B cell (primary cell): Measurements from ENCODE around the gene FGFRL1. TPM values are rescaled to one million over a fixed set of nuclear protein-coding genes. Genes with fewer than 3 reads are reported as not detected.

Source experiments
- ATAC-seq: fragments of 200-7000 bp; cut with Tn5 transposase; one replicate; pipeline ENCODE4 v1.10.0; 2021; ENCODE audit warnings: low read depth, mild to moderate bottlenecking, moderate number of reproducible peaks, moderate library complexity
- CTCF ChIA-PET: fragments of 350-600 bp; sonication (Branson Sonifier 250); formaldehyde crosslinking; loops from one replicate; lab custom pipeline; 2021; ENCODE audit warnings: antibody characterized with exemption, inconsistent platforms; lab: Charles Lee
- POLR2A ChIA-PET: fragments of 350-600 bp; sonication (Branson Sonifier 250); formaldehyde crosslinking; loops from one replicate; lab custom pipeline; 2021; ENCODE audit warnings: antibody characterized with exemption; lab: Charles Lee
- DNase-seq: peaks from one replicate; pipeline ENCODE4 v3.0.0; 2013
- H2AFZ ChIP-seq: 2 replicates; pipeline ENCODE4 v1.6.1; 2012; ENCODE audit warnings: mild to moderate bottlenecking, low read depth, low read length; ENCODE audit not compliant: insufficient read depth, poor library complexity, severe bottlenecking
- H3K27ac ChIP-seq, 2 donors: 1 replicate in 1 of 2; 2 replicates in 1 of 2; pipeline ENCODE4 v1.5.1; 2012 to 2013; ENCODE audit warnings: low read length in 2 of 2, mild to moderate bottlenecking in 2 of 2, moderate library complexity in 1 of 2
- H3K27me3 ChIP-seq, 4 experiments: fragments of 200-600 bp in 1 of 4; sonication (generic) in 1 of 4; replicated peaks in 1 of 4; 1 replicate in 2 of 4; 2 replicates in 2 of 4; pipeline versions ENCODE4 v1.6.1 to v1.7.0; 2013 to 2016; ENCODE audit warnings: low read length in 3 of 4, mild to moderate bottlenecking in 2 of 4, mixed read lengths in 1 of 4, moderate library complexity in 1 of 4; ENCODE audit not compliant: insufficient read depth in 4 of 4, control insufficient read depth in 3 of 4; ENCODE audit errors: control extremely low read depth in 1 of 4
- H3K36me3 ChIP-seq, 2 experiments: replicated peaks in 1 of 2; 1 replicate in 1 of 2; 2 replicates in 1 of 2; pipeline versions ENCODE4 v1.6.1 to v1.7.1; 2013; ENCODE audit warnings: low read length in 1 of 2; ENCODE audit not compliant: insufficient read depth in 2 of 2, control insufficient read depth in 1 of 2; ENCODE audit errors: control extremely low read depth in 1 of 2, extremely low read depth in 1 of 2
- H3K4me1 ChIP-seq, 2 donors: fragments of 200-600 bp in 1 of 2; sonication (generic) in 1 of 2; 1 replicate in 1 of 2; 2 replicates in 1 of 2; pipeline versions ENCODE4 v1.5.1 to v1.6.1; 2013 to 2017; ENCODE audit warnings: low read length in 2 of 2; ENCODE audit not compliant: control insufficient read depth in 2 of 2, insufficient read depth in 2 of 2
- H3K4me2 ChIP-seq: replicated peaks from 2 replicates; pipeline ENCODE3; 2012; ENCODE audit warnings: mild to moderate bottlenecking, low read depth, low read length; ENCODE audit not compliant: poor library complexity, severe bottlenecking
- H3K4me3 ChIP-seq, 5 experiments: fragments of 200-600 bp in 1 of 5; sonication (generic) in 1 of 5; 1 replicate in 3 of 5; 2 replicates in 2 of 5; pipeline versions ENCODE4 v1.5.1 to v1.7.0; 2011 to 2016; ENCODE audit warnings: low read length in 4 of 5, mild to moderate bottlenecking in 4 of 5, low read depth in 2 of 5, control low read depth in 1 of 5, moderate library complexity in 1 of 5; ENCODE audit not compliant: insufficient read depth in 1 of 5; ENCODE audit errors: control extremely low read depth in 1 of 5, extremely low read depth in 1 of 5
- H3K79me2 ChIP-seq: fragments of 200-600 bp; sonication (generic); one replicate; pipeline ENCODE4 v1.6.0; 2016; ENCODE audit warnings: low read length; ENCODE audit not compliant: control insufficient read depth, insufficient read depth
- H3K9ac ChIP-seq: fragments of 200-600 bp; sonication (generic); 2 replicates; pipeline ENCODE4 v1.6.1; 2017; ENCODE audit warnings: mild to moderate bottlenecking, low read length, moderate library complexity
- H3K9me3 ChIP-seq, 3 donors: one replicate each; pipeline versions ENCODE4 v1.6.1 to v1.7.1; 2013; ENCODE audit warnings: low read length in 2 of 3; ENCODE audit not compliant: control insufficient read depth in 2 of 3, insufficient read depth in 1 of 3; ENCODE audit errors: control extremely low read depth in 1 of 3
- H4K20me1 ChIP-seq: 2 replicates; pipeline ENCODE4 v1.6.0; 2012; ENCODE audit warnings: mild to moderate bottlenecking, low read length; ENCODE audit not compliant: insufficient read depth, control insufficient read depth, poor library complexity, severe bottlenecking
- H3K27ac Mint-ChIP-seq: one replicate; pipeline ENCODE4 v1.8.0; 2021; ENCODE audit warnings: mixed read lengths
- H3K27me3 Mint-ChIP-seq: one replicate; pipeline ENCODE4 v1.8.0; 2021; ENCODE audit warnings: mixed read lengths
- H3K4me1 Mint-ChIP-seq: one replicate; pipeline ENCODE4 v1.8.0; 2021; ENCODE audit warnings: mixed read lengths
- H3K4me3 Mint-ChIP-seq: one replicate; pipeline ENCODE4 v1.8.0; 2021; ENCODE audit warnings: mixed read lengths
- H3K9me3 Mint-ChIP-seq: one replicate; pipeline ENCODE4 v1.8.0; 2022; ENCODE audit warnings: mixed read lengths; ENCODE audit not compliant: insufficient read depth
- EZH2 ChIP-seq: IDR thresholded peaks from 2 replicates; pipeline ENCODE4 v1.6.1; 2012; ENCODE audit warnings: borderline replicate concordance, low read depth, mild to moderate bottlenecking, moderate library complexity, low read length; ENCODE audit not compliant: insufficient read depth, poor library complexity, severe bottlenecking
- WGBS: methylation state at CpG from one replicate; pipeline ENCODE4 v1.1.5; 2013; ENCODE audit warnings: missing lambda C conversion rate; ENCODE audit not compliant: insufficient coverage; 5-methylcytosine and 5-hydroxymethylcytosine counted together
- intact Hi-C: fragments of 100-400 bp; cut with micrococcal nuclease; formaldehyde crosslinking; loops from one replicate; pipeline ENCODE4 v1.10.0; 2022
- polyA plus RNA-seq: library from polyadenylated mRNA; depleted of rRNA; stranded (reverse); fragments of >200 nt; gene quantifications from 2 replicates; pipeline ENCODE4 v1.2.3, GENCODE V29; 2012
- total RNA-seq, 2 donors: library from RNA; stranded (reverse); fragments of 120-200 nt in 1 of 2; gene quantifications; 1 replicate in 1 of 2; 2 replicates in 1 of 2; pipeline versions ENCODE4 v1.2.3 to v1.2.4, GENCODE V29; 2013 to 2022
- TF ChIP-seq, protein P1 (sequence below): fragments of 200-600 bp; IDR thresholded peaks from one replicate; pipeline ENCODE4 v1.8.0; 2022; ENCODE audit warnings: antibody characterized with exemption, mild to moderate bottlenecking

FGFRL1 gene
- total and polyA plus RNA-seq, 2 donors (not counting 1 experiment from before 2014, with no cell fraction given) = 24.1 to 28.9 TPM

GRCh38 chr4:1012034-1012739 lies 761 bp downstream of the FGFRL1 start:
- peaks cover 0 to 2% (median 0%) of the 10 kb centered on the region in 3 donors for H3K9me3 ChIP-seq
- peaks cover 22% of the 10 kb centered on the region for H3K4me1 Mint-ChIP-seq
- no peak for TF ChIP-seq EZH2
- TF ChIP-seq, protein P1, sequence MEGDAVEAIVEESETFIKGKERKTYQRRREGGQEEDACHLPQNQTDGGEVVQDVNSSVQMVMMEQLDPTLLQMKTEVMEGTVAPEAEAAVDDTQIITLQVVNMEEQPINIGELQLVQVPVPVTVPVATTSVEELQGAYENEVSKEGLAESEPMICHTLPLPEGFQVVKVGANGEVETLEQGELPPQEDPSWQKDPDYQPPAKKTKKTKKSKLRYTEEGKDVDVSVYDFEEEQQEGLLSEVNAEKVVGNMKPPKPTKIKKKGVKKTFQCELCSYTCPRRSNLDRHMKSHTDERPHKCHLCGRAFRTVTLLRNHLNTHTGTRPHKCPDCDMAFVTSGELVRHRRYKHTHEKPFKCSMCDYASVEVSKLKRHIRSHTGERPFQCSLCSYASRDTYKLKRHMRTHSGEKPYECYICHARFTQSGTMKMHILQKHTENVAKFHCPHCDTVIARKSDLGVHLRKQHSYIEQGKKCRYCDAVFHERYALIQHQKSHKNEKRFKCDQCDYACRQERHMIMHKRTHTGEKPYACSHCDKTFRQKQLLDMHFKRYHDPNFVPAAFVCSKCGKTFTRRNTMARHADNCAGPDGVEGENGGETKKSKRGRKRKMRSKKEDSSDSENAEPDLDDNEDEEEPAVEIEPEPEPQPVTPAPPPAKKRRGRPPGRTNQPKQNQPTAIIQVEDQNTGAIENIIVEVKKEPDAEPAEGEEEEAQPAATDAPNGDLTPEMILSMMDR = no peak
- H3K9ac ChIP-seq = peak overlapping the region; percentile 63
- H3K27me3 Mint-ChIP-seq = peaks cover 19% of the 10 kb centered on the region
- WGBS = under 1% methylated on average over 58 of the region's 69 CpGs
- no peaks in the 10 kb centered on the region for H3K9me3 Mint-ChIP-seq
- no peaks in the 10 kb centered on the region for H3K36me3 ChIP-seq
- H2AFZ ChIP-seq = peak overlapping the region; percentile 69
- ChIA-PET POLR2A (no interaction called here), CTCF (no interaction called here)
- H4K20me1 ChIP-seq = no peaks in the 10 kb centered on the region
- H3K4me3 Mint-ChIP-seq = peak overlapping the region; percentile 74
- H3K27ac ChIP-seq = no peak overlapping the region
- peak overlapping the region; percentile 85 for H3K4me2 ChIP-seq
- no peaks in the 10 kb centered on the region for H3K79me2 ChIP-seq
- peaks cover 24 to 30% of the 10 kb centered on the region in 2 donors for H3K4me1 ChIP-seq
- peak overlapping the region in 4 of 5 experiments; percentile 46 to 61 (median 56) for H3K4me3 ChIP-seq
- ATAC-seq (no peak), DNase-seq (peak; percentile 63)
- H3K27ac Mint-ChIP-seq = peak overlapping the region; percentile 26
- peaks cover 0 to 16% (median 7%) of the 10 kb centered on the region in 4 experiments for H3K27me3 ChIP-seq
- intact Hi-C loops = loop anchor here (1.0 kb wide), 2 partner anchors 9 to 44 kb away; no protein-coding TSS in a partner anchor
